BLaER1 (cell line): ENCODE measurements around the gene SPEG.

Experiments used
- H3K27ac ChIP-seq: shearing (Covaris generic); formaldehyde crosslinking; 2 replicates; pipeline ENCODE4 v1.8.1; 2022
- H3K27me3 ChIP-seq: shearing (Covaris generic); formaldehyde crosslinking; 2 replicates; pipeline ENCODE4 v1.8.1; 2022
- H3K36me3 ChIP-seq: shearing (Covaris generic); formaldehyde crosslinking; 2 replicates; pipeline ENCODE4 v1.8.1; 2022
- H3K4me1 ChIP-seq: shearing (Covaris generic); formaldehyde crosslinking; 2 replicates; pipeline ENCODE4 v1.8.1; 2022
- H3K4me2 ChIP-seq: shearing (Covaris generic); formaldehyde crosslinking; 2 replicates; pipeline ENCODE4 v1.8.1; 2022
- H3K4me3 ChIP-seq: shearing (Covaris generic); formaldehyde crosslinking; 2 replicates; pipeline ENCODE4 v1.8.1; 2022
- H3K9ac ChIP-seq: shearing (Covaris generic); formaldehyde crosslinking; 2 replicates; pipeline ENCODE4 v1.8.1; 2022
- H3K9me3 ChIP-seq: shearing (Covaris generic); formaldehyde crosslinking; 2 replicates; pipeline ENCODE4 v1.8.1; 2022
- H4K20me1 ChIP-seq: shearing (Covaris generic); formaldehyde crosslinking; 2 replicates; pipeline ENCODE4 v1.8.1; 2022
- Cebpa-rat ChIP-seq: shearing (Covaris generic); IDR thresholded peaks from 2 replicates; pipeline ENCODE4 v1.8.1; 2022

Gene SPEG

DNA sequence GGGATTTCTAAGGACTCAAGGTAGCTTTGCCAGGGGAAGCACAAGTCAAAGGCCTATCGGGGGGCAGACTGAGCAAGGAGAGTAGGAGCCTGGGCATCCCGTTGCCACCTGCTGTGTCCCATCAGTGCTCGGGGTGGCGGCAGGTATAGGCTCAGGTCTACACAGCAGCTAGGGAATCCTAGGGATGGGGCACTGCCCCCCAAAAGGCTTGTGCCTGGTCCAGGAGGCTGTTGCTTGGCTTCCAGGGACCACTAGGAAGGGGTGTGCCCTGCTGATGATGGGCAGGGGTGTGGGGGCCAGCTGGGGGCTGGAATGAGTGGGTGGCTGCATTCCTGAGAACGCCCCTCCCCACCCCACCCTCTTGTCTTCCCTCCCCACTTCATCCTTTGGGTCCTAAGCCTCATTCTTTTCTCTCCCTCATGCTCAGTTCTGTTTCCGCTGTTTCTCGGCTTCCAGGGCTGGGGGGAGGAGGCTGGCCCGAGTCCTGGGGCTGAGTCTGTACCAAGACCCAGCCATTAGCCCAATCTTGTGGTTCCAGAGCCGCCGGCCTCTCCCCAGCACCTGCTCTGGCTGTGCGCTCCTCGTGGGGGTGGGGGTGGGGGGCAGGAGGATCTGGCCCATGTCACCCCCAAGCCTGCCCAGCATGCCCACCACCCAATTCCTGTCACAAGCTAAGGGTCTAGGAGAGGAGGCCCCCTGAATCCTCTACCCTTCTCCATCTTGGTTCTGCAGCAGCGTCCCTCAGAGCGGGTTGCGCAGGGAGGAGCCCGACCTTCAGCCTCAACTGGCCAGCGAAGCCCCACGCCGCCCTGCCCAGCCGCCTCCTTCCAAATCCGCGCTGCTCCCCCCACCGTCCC lies 12.8 kb downstream of the SPEG start:
- Histone ChIP-seq H3K9me3 (no peaks in the 10 kb centered on the region), H3K4me1 (peaks cover 47% of the 10 kb centered on the region), H4K20me1 (peaks cover 33% of the 10 kb centered on the region), H3K9ac (no peak overlapping the region), H3K4me3 (no peak overlapping the region), H3K36me3 (peaks cover 11% of the 10 kb centered on the region; the same call in 1 of the 2 replicates), H3K27ac (no peak overlapping the region), H3K27me3 (peaks cover 49% of the 10 kb centered on the region), H3K4me2 (no peak overlapping the region)
- TF ChIP-seq Cebpa-rat: no peak

DNA sequence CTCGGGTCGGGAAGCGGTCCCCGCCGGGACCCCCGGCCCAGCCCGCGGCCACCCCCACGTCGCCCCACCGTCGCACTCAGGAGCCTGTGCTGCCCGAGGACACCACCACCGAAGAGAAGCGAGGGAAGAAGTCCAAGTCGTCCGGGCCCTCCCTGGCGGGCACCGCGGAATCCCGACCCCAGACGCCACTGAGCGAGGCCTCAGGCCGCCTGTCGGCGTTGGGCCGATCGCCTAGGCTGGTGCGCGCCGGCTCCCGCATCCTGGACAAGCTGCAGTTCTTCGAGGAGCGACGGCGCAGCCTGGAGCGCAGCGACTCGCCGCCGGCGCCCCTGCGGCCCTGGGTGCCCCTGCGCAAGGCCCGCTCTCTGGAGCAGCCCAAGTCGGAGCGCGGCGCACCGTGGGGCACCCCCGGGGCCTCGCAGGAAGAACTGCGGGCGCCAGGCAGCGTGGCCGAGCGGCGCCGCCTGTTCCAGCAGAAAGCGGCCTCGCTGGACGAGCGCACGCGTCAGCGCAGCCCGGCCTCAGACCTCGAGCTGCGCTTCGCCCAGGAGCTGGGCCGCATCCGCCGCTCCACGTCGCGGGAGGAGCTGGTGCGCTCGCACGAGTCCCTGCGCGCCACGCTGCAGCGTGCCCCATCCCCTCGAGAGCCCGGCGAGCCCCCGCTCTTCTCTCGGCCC lies 13.6 kb downstream of the SPEG start:
- H3K27ac ChIP-seq: no peak overlapping the region
- H3K9ac ChIP-seq: no peak overlapping the region
- peaks cover 56% of the 10 kb centered on the region for H3K27me3 ChIP-seq
- H3K4me3 ChIP-seq: peak overlapping the region; percentile 52
- peak overlapping the region; percentile 69 for H3K4me2 ChIP-seq
- H4K20me1 ChIP-seq: peaks cover 33% of the 10 kb centered on the region
- H3K9me3 ChIP-seq: no peaks in the 10 kb centered on the region
- peaks cover 46% of the 10 kb centered on the region for H3K4me1 ChIP-seq
- no peak for TF ChIP-seq Cebpa-rat
- H3K36me3 ChIP-seq: peaks cover 11% of the 10 kb centered on the region; the same call in 1 of the 2 replicates

DNA sequence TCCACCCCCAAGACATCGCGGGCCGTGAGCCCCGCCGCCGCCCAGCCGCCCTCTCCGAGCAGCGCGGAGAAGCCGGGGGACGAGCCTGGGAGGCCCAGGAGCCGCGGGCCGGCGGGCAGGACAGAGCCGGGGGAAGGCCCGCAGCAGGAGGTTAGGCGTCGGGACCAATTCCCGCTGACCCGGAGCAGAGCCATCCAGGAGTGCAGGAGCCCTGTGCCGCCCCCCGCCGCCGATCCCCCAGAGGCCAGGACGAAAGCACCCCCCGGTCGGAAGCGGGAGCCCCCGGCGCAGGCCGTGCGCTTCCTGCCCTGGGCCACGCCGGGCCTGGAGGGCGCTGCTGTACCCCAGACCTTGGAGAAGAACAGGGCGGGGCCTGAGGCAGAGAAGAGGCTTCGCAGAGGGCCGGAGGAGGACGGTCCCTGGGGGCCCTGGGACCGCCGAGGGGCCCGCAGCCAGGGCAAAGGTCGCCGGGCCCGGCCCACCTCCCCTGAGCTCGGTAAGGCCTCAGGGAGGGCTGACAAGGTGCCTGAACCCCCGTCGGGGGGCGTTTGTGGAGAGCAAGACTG lies 14.2 kb downstream of the SPEG start:
- H3K4me1 ChIP-seq: peaks cover 52% of the 10 kb centered on the region
- H4K20me1 ChIP-seq: peaks cover 33% of the 10 kb centered on the region
- H3K27me3 ChIP-seq: peaks cover 61% of the 10 kb centered on the region
- H3K9ac ChIP-seq: no peak overlapping the region
- H3K36me3 ChIP-seq: peaks cover 11% of the 10 kb centered on the region; the same call in 1 of the 2 replicates
- H3K27ac ChIP-seq: no peak overlapping the region
- peak overlapping the region; percentile 52 for H3K4me3 ChIP-seq
- no peaks in the 10 kb centered on the region for H3K9me3 ChIP-seq
- peak overlapping the region; percentile 69 for H3K4me2 ChIP-seq
- no peak for TF ChIP-seq Cebpa-rat

DNA sequence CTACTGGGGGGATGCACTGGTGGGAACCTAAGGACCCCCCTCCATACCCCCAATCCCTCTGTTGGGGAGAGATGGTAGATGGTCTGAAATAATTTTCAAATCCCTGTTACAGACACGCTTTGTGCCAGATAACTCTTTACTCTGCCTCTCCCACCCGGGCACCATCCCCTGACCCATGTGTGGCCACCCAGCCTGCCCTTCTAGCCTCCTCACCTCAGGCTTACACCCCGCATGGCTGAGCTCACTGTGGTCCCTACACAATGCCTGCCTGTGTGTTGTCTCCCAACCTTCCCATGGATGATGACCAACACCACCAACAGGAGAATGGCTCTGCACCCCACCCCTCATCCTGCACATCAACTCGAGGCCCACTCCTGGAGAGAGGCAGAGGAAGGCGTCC lies 15.0 kb downstream of the SPEG start:
- H3K36me3 ChIP-seq: peaks cover 11% of the 10 kb centered on the region; the same call in 1 of the 2 replicates
- H3K9ac ChIP-seq: no peak overlapping the region
- peak overlapping the region; percentile 69; the same call in 1 of the 2 replicates for H3K4me2 ChIP-seq
- H3K4me1 ChIP-seq: peaks cover 50% of the 10 kb centered on the region
- no peaks in the 10 kb centered on the region for H3K9me3 ChIP-seq
- TF ChIP-seq Cebpa-rat: no peak
- peaks cover 33% of the 10 kb centered on the region for H4K20me1 ChIP-seq
- no peak overlapping the region for H3K4me3 ChIP-seq
- peaks cover 61% of the 10 kb centered on the region for H3K27me3 ChIP-seq
- no peak overlapping the region for H3K27ac ChIP-seq

DNA sequence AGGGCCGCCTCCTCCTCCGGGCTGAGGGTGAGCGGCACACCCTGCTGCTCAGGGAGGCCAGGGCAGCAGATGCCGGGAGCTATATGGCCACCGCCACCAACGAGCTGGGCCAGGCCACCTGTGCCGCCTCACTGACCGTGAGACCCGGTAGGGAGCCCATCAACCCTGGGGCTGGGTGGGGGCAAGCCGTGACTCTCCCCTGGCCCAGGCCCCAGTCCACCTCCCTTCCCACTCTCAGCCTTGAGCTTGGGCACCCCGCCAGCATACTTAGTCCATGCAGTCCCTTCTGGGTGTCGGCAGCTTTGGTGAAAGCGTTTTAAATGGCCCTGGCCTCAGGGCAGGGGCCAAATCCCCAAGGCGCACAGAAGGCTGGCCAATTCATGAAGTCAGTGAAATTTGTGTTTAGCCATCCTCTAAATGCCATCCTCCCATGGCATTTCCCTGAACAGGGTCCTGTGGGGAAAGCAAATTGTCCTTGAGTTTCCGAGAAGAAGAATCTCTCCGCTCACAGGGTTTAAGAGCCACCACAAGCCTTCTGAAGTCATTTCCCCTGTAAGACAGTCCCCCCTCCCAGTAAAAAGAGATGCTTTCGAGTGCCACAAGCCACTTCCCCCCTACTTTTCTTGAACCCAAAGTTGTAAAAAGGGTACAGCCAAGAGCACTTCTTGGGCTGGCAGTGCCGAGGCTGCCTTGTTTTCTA lies 17.2 kb downstream of the SPEG start:
- no peak overlapping the region for H3K27ac ChIP-seq

DNA sequence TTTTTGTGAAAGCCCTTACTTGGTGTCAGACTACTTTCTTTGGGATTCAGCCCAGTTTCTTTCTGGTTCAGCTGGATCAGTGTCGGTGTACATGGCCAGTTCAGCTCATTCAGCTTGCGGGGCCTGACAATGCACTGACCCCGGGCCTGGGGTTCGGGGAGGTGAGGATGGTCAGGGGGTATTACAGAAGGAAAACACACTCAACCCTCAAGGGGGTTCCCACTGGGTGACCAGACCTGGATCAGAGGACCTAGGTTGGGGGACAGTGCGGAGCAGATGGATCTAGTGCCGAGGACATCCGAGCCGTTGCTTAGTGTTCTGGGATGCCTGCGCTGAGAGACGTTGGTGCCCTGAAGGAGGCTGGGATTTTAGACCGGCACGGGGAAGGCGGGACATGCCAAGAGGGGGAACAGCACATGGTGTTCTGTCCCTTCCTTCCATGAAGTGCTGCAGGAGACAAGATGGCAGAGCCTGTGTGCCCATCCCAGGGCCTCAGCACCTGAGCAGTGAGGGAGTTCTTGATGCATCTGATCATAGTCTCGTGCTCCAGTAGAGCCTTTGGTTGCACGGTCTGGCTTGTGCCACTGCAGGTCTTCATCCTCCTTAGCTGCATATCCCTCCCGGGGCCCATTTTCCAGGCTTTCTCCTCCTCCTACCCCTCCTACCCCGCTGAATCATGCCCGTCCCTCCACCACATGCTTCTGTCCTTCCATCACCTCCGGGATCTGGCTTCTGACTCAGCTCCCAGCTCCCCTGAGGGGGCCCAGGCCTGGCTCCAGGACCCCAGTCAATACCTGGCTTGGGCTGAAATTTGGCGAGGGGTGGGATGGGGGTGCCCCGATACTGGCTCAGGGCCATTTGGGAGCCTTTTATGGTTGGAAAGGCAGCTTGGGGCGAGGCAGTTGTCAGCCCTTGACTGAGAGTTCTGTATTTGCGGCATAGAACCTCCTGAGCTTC lies 18.0 kb downstream of the SPEG start:
- no peak overlapping the region for H3K27ac ChIP-seq

More for the DNA sequence above, 17.2 kb downstream of the SPEG start:
- Histone ChIP-seq H3K9ac (no peak overlapping the region), H3K4me2 (no peak overlapping the region), H3K27me3 (peaks cover 58% of the 10 kb centered on the region), H3K4me3 (no peak overlapping the region), H3K9me3 (no peaks in the 10 kb centered on the region), H3K36me3 (peaks cover 11% of the 10 kb centered on the region; the same call in 1 of the 2 replicates), H3K4me1 (peaks cover 40% of the 10 kb centered on the region), H4K20me1 (peaks cover 27% of the 10 kb centered on the region)
- no peak for TF ChIP-seq Cebpa-rat

DNA sequence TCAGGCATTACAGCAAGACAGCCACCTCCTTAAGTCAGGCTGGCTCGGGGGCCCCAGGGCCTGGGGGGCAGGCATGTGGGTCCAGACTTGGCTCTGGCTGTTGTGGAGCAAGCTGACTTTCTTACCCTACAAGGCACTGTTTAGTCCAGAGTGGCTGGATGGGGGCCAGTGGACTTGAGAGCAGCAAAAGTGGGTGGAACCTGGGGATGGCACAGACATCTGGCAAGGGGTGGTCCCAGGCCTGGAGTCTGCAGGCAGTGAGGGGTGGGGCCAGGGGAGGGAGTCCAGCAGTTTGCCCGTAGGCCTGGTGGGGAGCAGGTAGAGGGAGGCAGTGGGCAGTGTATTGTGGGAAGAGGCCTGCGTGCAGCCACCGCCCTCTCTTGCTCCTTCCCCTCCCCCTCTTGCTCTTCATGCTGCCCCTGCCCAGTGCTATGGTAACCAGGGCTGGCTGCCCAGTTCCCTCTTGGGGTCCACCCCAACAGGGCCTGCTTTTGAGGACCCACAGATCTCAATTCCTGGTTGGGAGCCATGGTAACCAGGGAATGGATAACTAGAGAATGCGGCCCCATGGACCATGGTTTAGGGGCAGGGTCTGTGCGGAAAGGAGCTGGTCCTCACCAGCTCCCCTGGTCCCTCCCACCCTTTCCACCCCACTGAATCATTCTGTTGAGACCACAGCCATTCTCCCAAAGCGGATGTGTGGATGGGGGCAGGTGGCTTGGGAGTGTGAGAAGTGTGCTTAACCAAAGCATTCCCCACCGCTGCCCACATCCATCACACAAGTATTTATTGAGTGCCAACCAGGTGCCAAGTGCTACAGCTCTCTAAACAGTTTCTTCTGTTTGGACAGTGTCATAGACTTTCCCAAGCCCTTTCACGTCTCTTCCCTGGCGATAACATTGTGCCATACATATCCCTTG lies 19.3 kb downstream of the SPEG start:
- H3K4me2 ChIP-seq: peak overlapping the region; percentile 49; the same call in 1 of the 2 replicates
- no peak overlapping the region for H3K9ac ChIP-seq
- no peaks in the 10 kb centered on the region for H3K9me3 ChIP-seq
- H3K27ac ChIP-seq: no peak overlapping the region
- peaks cover 6% of the 10 kb centered on the region; the same call in 1 of the 2 replicates for H3K36me3 ChIP-seq
- H3K27me3 ChIP-seq: peaks cover 37% of the 10 kb centered on the region
- peaks cover 46% of the 10 kb centered on the region for H3K4me1 ChIP-seq
- H3K4me3 ChIP-seq: no peak overlapping the region
- no peak for TF ChIP-seq Cebpa-rat
- H4K20me1 ChIP-seq: peaks cover 13% of the 10 kb centered on the region

More for the DNA sequence above, 18.0 kb downstream of the SPEG start:
- Histone ChIP-seq H3K36me3 (peaks cover 11% of the 10 kb centered on the region; the same call in 1 of the 2 replicates), H3K4me1 (peaks cover 43% of the 10 kb centered on the region), H3K27me3 (peaks cover 50% of the 10 kb centered on the region), H3K4me2 (peak overlapping the region; percentile 13; the same call in 1 of the 2 replicates), H3K4me3 (no peak overlapping the region), H4K20me1 (peaks cover 26% of the 10 kb centered on the region), H3K9me3 (no peaks in the 10 kb centered on the region), H3K9ac (no peak overlapping the region)
- TF ChIP-seq Cebpa-rat: no peak

DNA sequence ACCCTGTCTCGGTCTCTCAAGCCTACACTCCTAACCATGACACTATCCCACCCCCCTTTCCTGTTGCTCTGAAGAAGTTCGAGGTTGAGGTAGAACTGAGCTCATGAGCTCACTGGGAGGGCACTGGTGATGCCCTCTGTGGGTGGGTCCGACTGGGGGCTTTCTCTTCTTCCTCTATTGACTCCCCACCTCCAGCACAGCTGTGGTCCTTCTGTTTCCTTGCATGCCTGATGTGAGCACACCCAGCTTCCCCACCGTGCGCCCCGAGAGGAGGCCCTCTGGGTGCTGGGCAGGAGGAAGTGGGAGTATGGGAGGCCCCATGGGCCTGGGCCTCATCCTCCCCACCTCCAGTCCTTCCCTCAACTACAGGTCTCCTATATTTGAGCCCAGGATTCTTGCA lies 20.9 kb downstream of the SPEG start:
- peaks cover 21% of the 10 kb centered on the region for H3K27me3 ChIP-seq
- peaks cover 57% of the 10 kb centered on the region for H3K4me1 ChIP-seq
- H3K4me3 ChIP-seq: no peak overlapping the region
- no peaks in the 10 kb centered on the region; the same call in 1 of the 2 replicates for H4K20me1 ChIP-seq
- peak overlapping the region; percentile 72 for H3K4me2 ChIP-seq
- no peak for TF ChIP-seq Cebpa-rat
- H3K36me3 ChIP-seq: no peaks in the 10 kb centered on the region
- no peak overlapping the region for H3K27ac ChIP-seq
- no peak overlapping the region for H3K9ac ChIP-seq
- H3K9me3 ChIP-seq: no peaks in the 10 kb centered on the region
